ENCODE data around the gene ALK. TPM values are rescaled to one million over a fixed set of nuclear protein-coding genes. Genes with fewer than 3 reads are reported as not detected.

The ALK gene
- total and polyA plus RNA-seq, 10 of the 15 experiments (the other 5 are each of a cell fraction or from before 2014, with no cell fraction given) = 0.11 TPM; not detected in 9

DNA sequence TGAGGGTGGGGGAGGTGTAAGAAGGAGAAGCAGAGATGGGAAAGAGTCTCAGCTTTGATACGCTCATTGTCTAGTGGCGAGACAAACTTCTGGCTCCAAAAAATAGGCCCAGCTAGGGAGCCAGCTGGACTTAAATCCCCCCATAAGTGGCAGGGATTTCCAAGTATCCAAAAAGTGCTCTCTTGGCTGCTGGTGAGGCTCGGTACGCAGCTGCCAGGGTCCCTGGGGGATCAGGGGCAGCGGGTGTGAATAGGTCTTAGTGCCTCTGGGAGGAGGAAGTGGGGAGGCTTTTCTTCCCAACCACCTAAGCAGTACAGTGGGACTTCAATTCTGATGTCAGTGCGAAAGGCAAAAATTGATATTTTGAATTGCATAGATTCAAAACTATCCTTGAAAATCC lies 73.5 kb downstream of the ALK start:
- BruUV-seq (replicated peaks) = no TSS peak
- 3% methylated on average over 6 of the region's 6 CpGs for WGBS (ENCODE audit: insufficient coverage, insufficient replicate concordance, low lambda C conversion rate, missing lambda C conversion rate)
- Histone ChIP-seq H4K20me1 (ENCODE audit: control insufficient read depth, insufficient read depth) (no peaks in the 10 kb centered on the region; the same call in 1 of the 2 replicates), H3K9me3 (replicated peaks; ENCODE audit: control insufficient read depth, insufficient read depth, low read length) (no peaks in the 10 kb centered on the region), H3K27ac (ENCODE audit: control insufficient read depth, insufficient read depth) (no peak overlapping the region), H3K4me1 (ENCODE audit: control insufficient read depth, insufficient read depth, low read length) (no peaks in the 10 kb centered on the region), H3K27me3 (replicated peaks in 1 of 2; ENCODE audit: control insufficient read depth in 2 of 2, insufficient read depth in 2 of 2, low read length in 1 of 2) (peaks cover 4 to 6% of the 10 kb centered on the region in 2 experiments), H3K9ac (ENCODE audit: control insufficient read depth, insufficient read depth, low read length) (no peak overlapping the region), H2AFZ (ENCODE audit: control insufficient read depth, low read depth, low read length) (no peak overlapping the region), H3K79me2 (ENCODE audit: control insufficient read depth, insufficient read depth, low read length) (no peaks in the 10 kb centered on the region), H3K36me3 (ENCODE audit: control insufficient read depth in 2 of 2, insufficient read depth in 2 of 2, low read length in 1 of 2) (no peaks in the 10 kb centered on the region), H3K4me2 (ENCODE audit: control insufficient read depth, insufficient read depth) (no peak overlapping the region), H3K4me3 (no peak overlapping the region)
- no peak for TF ChIP-seq STAT1 (conservative IDR thresholded peaks at IDR 0.05)
- TF ChIP-seq TCF3 (IDR thresholded peaks at IDR 0.05; ENCODE audit: borderline replicate concordance, insufficient read depth, low read depth, low read length) = no peak
- no peak for TF ChIP-seq ZBTB33 (IDR thresholded peaks at IDR 0.05)
- no peak for TF ChIP-seq ZNF207 (IDR thresholded peaks at IDR 0.05; ENCODE audit: borderline replicate concordance)
- TF ChIP-seq ZSCAN29 (IDR thresholded peaks at IDR 0.05) = no peak
- TF ChIP-seq CHD2 (IDR thresholded peaks at IDR 0.05; ENCODE audit: borderline replicate concordance, low read depth, low read length) = no peak
- no peak for TF ChIP-seq CUX1 (IDR thresholded peaks at IDR 0.05; ENCODE audit: insufficient replicate concordance, low read depth, low read length)
- no peak for TF ChIP-seq BACH1 (IDR thresholded peaks at IDR 0.05; ENCODE audit: borderline replicate concordance)
- no peak for TF ChIP-seq CEBPB (IDR thresholded peaks at IDR 0.05; ENCODE audit: borderline replicate concordance in 1 of 2, low read depth in 2 of 2, low read length in 2 of 2)
- no peak for TF ChIP-seq E4F1 (IDR thresholded peaks at IDR 0.05; ENCODE audit: borderline replicate concordance, partially characterized antibody)
- no peak for TF ChIP-seq FOXK2 (IDR thresholded peaks at IDR 0.05)
- no peak for TF ChIP-seq NFXL1 (IDR thresholded peaks at IDR 0.05; ENCODE audit: borderline replicate concordance)
- no peak for TF ChIP-seq BHLHE40 (IDR thresholded peaks at IDR 0.05; ENCODE audit: borderline replicate concordance in 1 of 2, low read depth in 2 of 2, low read length in 1 of 2)
- TF ChIP-seq, protein P1, sequence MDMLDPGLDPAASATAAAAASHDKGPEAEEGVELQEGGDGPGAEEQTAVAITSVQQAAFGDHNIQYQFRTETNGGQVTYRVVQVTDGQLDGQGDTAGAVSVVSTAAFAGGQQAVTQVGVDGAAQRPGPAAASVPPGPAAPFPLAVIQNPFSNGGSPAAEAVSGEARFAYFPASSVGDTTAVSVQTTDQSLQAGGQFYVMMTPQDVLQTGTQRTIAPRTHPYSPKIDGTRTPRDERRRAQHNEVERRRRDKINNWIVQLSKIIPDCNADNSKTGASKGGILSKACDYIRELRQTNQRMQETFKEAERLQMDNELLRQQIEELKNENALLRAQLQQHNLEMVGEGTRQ (IDR thresholded peaks at IDR 0.05; ENCODE audit: borderline replicate concordance, low read depth, low read length) = no peak
- POLR2A ChIA-PET = no interaction called here
- SMC1A ChIA-PET (ENCODE audit: uncharacterized antibody, unreplicated experiment) = no interaction called here
- FAIRE-seq = no peak
- intact Hi-C loops (cut with micrococcal nuclease; ENCODE audit: unreplicated experiment) = no loop called here
- in situ Hi-C loops (cut with MboI) = loop anchor here (10.0 kb wide), 1 partner anchor 893 kb away; no protein-coding TSS in a partner anchor
- ATAC-seq = no peak
- DNase-seq (ENCODE audit: low read depth, low spot score) = no peak
- CTCF ChIA-PET = no interaction called here
- RAD21 ChIA-PET (ENCODE audit: unreplicated experiment) = no interaction called here

Data from GM12878 (cell line).